ENCODE data around the gene PPP4C.

DNA sequence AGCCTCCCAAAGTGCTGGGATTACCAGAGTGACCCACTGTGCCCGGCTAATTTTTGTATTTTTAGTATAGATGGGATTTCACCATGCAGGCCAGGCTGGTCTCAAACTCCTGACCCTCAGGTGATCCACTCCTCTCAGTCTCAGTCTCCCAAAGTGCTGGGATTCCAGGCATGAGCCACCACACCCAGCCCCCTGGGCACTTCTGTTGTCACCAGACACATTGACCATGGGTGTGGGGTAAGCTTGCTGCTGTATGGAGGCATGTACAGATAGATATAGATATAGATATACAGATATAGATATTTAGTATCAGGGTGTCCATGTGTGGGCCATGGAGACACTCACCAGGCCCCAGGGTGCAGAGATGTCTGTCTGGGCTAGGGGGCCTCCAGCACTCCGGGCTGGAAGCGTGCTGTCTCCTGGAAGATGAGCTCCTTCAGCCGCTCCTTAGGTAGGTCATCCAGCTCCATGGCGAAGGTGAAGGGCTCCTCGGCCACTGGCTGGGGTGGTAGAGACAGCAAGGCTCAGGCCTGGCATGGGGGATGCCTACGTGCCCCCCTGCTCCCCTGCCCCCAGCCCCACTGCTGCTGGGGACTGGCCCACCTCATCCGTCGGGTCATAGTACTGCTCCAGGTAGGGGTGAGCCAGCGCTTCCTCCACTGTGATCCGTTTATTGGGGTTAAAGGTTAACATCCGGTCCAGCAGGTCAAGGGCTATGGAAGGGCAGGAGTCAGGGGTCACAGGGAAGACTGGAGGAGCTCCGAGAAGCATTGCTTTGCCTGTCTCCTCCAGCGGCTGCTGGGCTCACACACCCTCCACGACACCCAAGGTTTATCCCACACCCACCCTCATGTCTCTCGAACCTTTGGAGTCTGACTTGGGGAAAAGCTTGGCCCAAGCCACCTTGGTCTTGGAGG is 40.8 kb downstream of the PPP4C start:
- TF ChIP-seq SUZ12 (IDR thresholded peaks at IDR 0.05; ENCODE audit: extremely low read depth, insufficient read depth, insufficient read length), result no peak
- TF ChIP-seq YY1 (IDR thresholded peaks at IDR 0.05; ENCODE audit: insufficient read depth, insufficient read length), result no peak
